ENCODE data around the gene TEAD1. TPM values are rescaled to one million over a fixed set of nuclear protein-coding genes. Genes with fewer than 3 reads are reported as not detected.

Gene TEAD1
- total and polyA plus RNA-seq, 7 donors: 3.2 to 200 (median 155) TPM

GRCh38 chr11:12752868-12753524 lies 78.8 kb downstream of the TEAD1 start:
- no peak for DNase-seq
- 95 to 97% methylated on average over 8 of the region's 8 CpGs for WGBS, 2 donors
- no peaks in the 10 kb centered on the region for H3K36me3 ChIP-seq
- TF ChIP-seq EP300 (IDR thresholded peaks at IDR 0.05) (no peak), CTCF (IDR thresholded peaks at IDR 0.05) (peak in 1 of 4 experiments; percentile 8)
- intact Hi-C loops (cut with DNase I): no loop called here
- peaks cover 0 to 67% (median 42%) of the 10 kb centered on the region in 4 donors for H3K4me1 ChIP-seq
- no peaks in the 10 kb centered on the region for H3K27me3 ChIP-seq
- H3K4me3 ChIP-seq: no peak overlapping the region
- H3K9me3 ChIP-seq: no peaks in the 10 kb centered on the region
- H3K27ac ChIP-seq: no peak overlapping the region

GRCh38 chr11:12754021-12754420 lies 79.8 kb downstream of the TEAD1 start:
- H3K36me3 ChIP-seq: no peaks in the 10 kb centered on the region
- H3K4me1 ChIP-seq: peaks cover 0 to 63% (median 40%) of the 10 kb centered on the region in 4 donors
- intact Hi-C loops (cut with DNase I): no loop called here
- no peaks in the 10 kb centered on the region for H3K9me3 ChIP-seq
- 49 to 63% methylated on average over 3 of the region's 3 CpGs for WGBS, 2 donors
- no peak for DNase-seq
- no peak overlapping the region for H3K4me3 ChIP-seq
- TF ChIP-seq CTCF (IDR thresholded peaks at IDR 0.05): no peak
- TF ChIP-seq POLR2AphosphoS5 (IDR thresholded peaks at IDR 0.05): no peak
- no peak for TF ChIP-seq EP300 (IDR thresholded peaks at IDR 0.05)
- H3K27ac ChIP-seq: no peak overlapping the region
- no peaks in the 10 kb centered on the region for H3K27me3 ChIP-seq

- 40 to 61% methylated on average over 3 of the region's 3 CpGs for WGBS, 2 donors
- Histone ChIP-seq H3K36me3 (no peaks in the 10 kb centered on the region), H3K27ac (no peak overlapping the region), H3K4me1 (peaks cover 0 to 59% (median 33%) of the 10 kb centered on the region in 4 donors), H3K4me3 (no peak overlapping the region), H3K9me3 (no peaks in the 10 kb centered on the region), H3K27me3 (no peaks in the 10 kb centered on the region)
- intact Hi-C loops (cut with DNase I): no loop called here
- DNase-seq: no peak
- no peak for TF ChIP-seq POLR2A (IDR thresholded peaks at IDR 0.05)
- no peak for TF ChIP-seq POLR2AphosphoS5 (IDR thresholded peaks at IDR 0.05)
- no peak for TF ChIP-seq CTCF (IDR thresholded peaks at IDR 0.05)
Observed at GRCh38 chr11:12754582-12755234, 80.5 kb downstream of the TEAD1 start.

GRCh38 chr11:12755510-12756453 lies 81.6 kb downstream of the TEAD1 start:
- 82 to 85% methylated on average over 9 of the region's 9 CpGs for WGBS, 2 donors
- no peak for TF ChIP-seq CTCF (IDR thresholded peaks at IDR 0.05)
- TF ChIP-seq EP300 (IDR thresholded peaks at IDR 0.05): no peak
- no peak for TF ChIP-seq POLR2A (IDR thresholded peaks at IDR 0.05)
- TF ChIP-seq POLR2AphosphoS5 (IDR thresholded peaks at IDR 0.05): no peak
- intact Hi-C loops (cut with DNase I): no loop called here

More at GRCh38 chr11:12755510-12756453, 81.6 kb downstream of the TEAD1 start:
- DNase-seq: no peak
- H3K9me3 ChIP-seq: no peaks in the 10 kb centered on the region
- H3K4me3 ChIP-seq: no peak overlapping the region
- no peaks in the 10 kb centered on the region for H3K36me3 ChIP-seq
- peaks cover 0 to 48% (median 26%) of the 10 kb centered on the region in 4 donors for H3K4me1 ChIP-seq
- no peak overlapping the region for H3K27ac ChIP-seq
- no peaks in the 10 kb centered on the region for H3K27me3 ChIP-seq
